Activated naive CD4-positive, alpha-beta T cell treated with anti-CD3 and anti-CD28 coated beads, Interleukin-2, amount 50 U/mL, for 72 hours (primary cell): ENCODE measurements around the gene FILIP1L. TPM values are rescaled to one million over a fixed set of nuclear protein-coding genes. Genes with fewer than 3 reads are reported as not detected.
A peak's percentile ranks its signal among the peaks of the same experiment; 100 is the strongest.
"Not testable (repeated sequence)": the region's sequence is repeated elsewhere in the genome, so short reads cannot be mapped to it uniquely, and the experiment has no call there.

ENCODE experiments used
- ATAC-seq, 2 donors: fragments of 150-1000 bp; cut with Tn5 transposase; 2 replicates each; pipeline ENCODE4 v1.10.0; 2021; ENCODE audit warnings: mild to moderate bottlenecking in 2 of 2, moderate library complexity in 2 of 2
- DNase-seq, 2 donors: peaks; one replicate each; pipeline ENCODE4 v3.0.0; 2021 to 2022; ENCODE audit warnings: low spot score in 2 of 2
- H3K27ac Mint-ChIP-seq, 2 donors: one replicate each; pipeline ENCODE4 v1.8.0; 2022; ENCODE audit warnings: mild to moderate bottlenecking in 2 of 2, mixed read lengths in 2 of 2
- H3K36me3 Mint-ChIP-seq, 2 donors: one replicate each; pipeline ENCODE4 v1.8.0; 2022; ENCODE audit warnings: mixed read lengths in 2 of 2
- H3K9me3 Mint-ChIP-seq, 2 donors: one replicate each; pipeline ENCODE4 v1.8.0; 2022; ENCODE audit warnings: mixed read lengths in 2 of 2
- total RNA-seq, 2 donors: library from RNA; stranded (reverse); gene quantifications; one replicate each; pipeline ENCODE4 v1.2.3, GENCODE V29; 2022

FILIP1L gene
- total RNA-seq, 2 donors from 2014 or later = 0.08 to 0.09 TPM

- no peak overlapping the region for H3K27ac Mint-ChIP-seq
- DNase-seq (no peak), ATAC-seq (peak; percentile 64)
- H3K9me3 Mint-ChIP-seq = peaks cover 0 to 3% of the 10 kb centered on the region in 2 donors
- H3K36me3 Mint-ChIP-seq = peaks cover 0 to 10% of the 10 kb centered on the region in 2 donors
Measured at GRCh38 chr3:100072326-100073048, 41.8 kb downstream of the FILIP1L start.

GRCh38 chr3:100069472-100069871 is 44.8 kb downstream of the FILIP1L start:
- DNase-seq = no peak
- H3K9me3 Mint-ChIP-seq = peaks cover 0 to 3% of the 10 kb centered on the region in 2 donors
- no peak for ATAC-seq
- peak overlapping the region in 1 of 2 donors; percentile 62 for H3K27ac Mint-ChIP-seq
- H3K36me3 Mint-ChIP-seq = no peaks in the 10 kb centered on the region

GRCh38 chr3:100068826-100069225 is 45.5 kb downstream of the FILIP1L start:
- DNase-seq = peak; percentile 57 to 81
- Mint-ChIP-seq H3K9me3 (peaks cover 0 to 3% of the 10 kb centered on the region in 2 donors), H3K36me3 (no peaks in the 10 kb centered on the region), H3K27ac (no peak overlapping the region)
- peak; percentile 80 to 86 for ATAC-seq

- DNase-seq (no peak), ATAC-seq (no peak)
- Mint-ChIP-seq H3K27ac (no peak overlapping the region), H3K9me3 (peaks cover 0 to 3% of the 10 kb centered on the region in 2 donors), H3K36me3 (no peaks in the 10 kb centered on the region)
Measured at GRCh38 chr3:100067589-100067988, 46.7 kb downstream of the FILIP1L start.

- Mint-ChIP-seq H3K27ac (no peak overlapping the region), H3K9me3 (no peaks in the 10 kb centered on the region), H3K36me3 (no peaks in the 10 kb centered on the region)
- no peak for DNase-seq
- no peak for ATAC-seq
Measured at GRCh38 chr3:100063929-100064461, 50.3 kb downstream of the FILIP1L start.

GRCh38 chr3:100062665-100063064 is 51.6 kb downstream of the FILIP1L start:
- DNase-seq (no peak), ATAC-seq (no peak)
- no peaks in the 10 kb centered on the region for H3K9me3 Mint-ChIP-seq
- H3K27ac Mint-ChIP-seq = no peak overlapping the region
- H3K36me3 Mint-ChIP-seq = no peaks in the 10 kb centered on the region

GRCh38 chr3:100060685-100061484 is 53.4 kb downstream of the FILIP1L start:
- ATAC-seq = no peak
- DNase-seq = no peak

GRCh38 chr3:100059472-100059871 is 54.8 kb downstream of the FILIP1L start:
- Mint-ChIP-seq H3K36me3 (no peaks in the 10 kb centered on the region), H3K27ac (no peak overlapping the region), H3K9me3 (no peaks in the 10 kb centered on the region)
- DNase-seq (no peak), ATAC-seq (no peak)

More at GRCh38 chr3:100060685-100061484, 53.4 kb downstream of the FILIP1L start:
- H3K9me3 Mint-ChIP-seq = no peaks in the 10 kb centered on the region
- H3K27ac Mint-ChIP-seq = no peak overlapping the region
- H3K36me3 Mint-ChIP-seq = no peaks in the 10 kb centered on the region

- DNase-seq (no peak), ATAC-seq (no peak)
- Mint-ChIP-seq H3K27ac (no peak overlapping the region), H3K36me3 (no peaks in the 10 kb centered on the region), H3K9me3 (no peaks in the 10 kb centered on the region)
Measured at GRCh38 chr3:100057716-100058575, 56.4 kb downstream of the FILIP1L start.

GRCh38 chr3:100053951-100054620 is 60.2 kb downstream of the FILIP1L start:
- H3K36me3 Mint-ChIP-seq = no peaks in the 10 kb centered on the region

GRCh38 chr3:100051513-100051912 is 62.8 kb downstream of the FILIP1L start:
- not testable (repeated sequence) for DNase-seq, ATAC-seq

More at GRCh38 chr3:100053951-100054620, 60.2 kb downstream of the FILIP1L start:
- no peaks in the 10 kb centered on the region for H3K9me3 Mint-ChIP-seq
- DNase-seq (no peak), ATAC-seq (no peak)
- peak overlapping the region in 1 of 2 donors; percentile 26 for H3K27ac Mint-ChIP-seq

GRCh38 chr3:100048248-100048647 is 66.1 kb downstream of the FILIP1L start:
- Mint-ChIP-seq H3K36me3 (no peaks in the 10 kb centered on the region), H3K9me3 (no peaks in the 10 kb centered on the region), H3K27ac (no peak overlapping the region)
- ATAC-seq (no peak), DNase-seq (no peak)

More at GRCh38 chr3:100051513-100051912, 62.8 kb downstream of the FILIP1L start:
- not testable (repeated sequence) for H3K27ac Mint-ChIP-seq, H3K36me3 Mint-ChIP-seq, H3K9me3 Mint-ChIP-seq

GRCh38 chr3:100047455-100048141 is 66.7 kb downstream of the FILIP1L start:
- Mint-ChIP-seq H3K36me3 (no peaks in the 10 kb centered on the region), H3K27ac (peak overlapping the region; percentile 46 to 72), H3K9me3 (no peaks in the 10 kb centered on the region)
- ATAC-seq (peak; percentile 91), DNase-seq (peak in 1 of 2 donors; percentile 7)

- DNase-seq (no peak), ATAC-seq (no peak)
- no peak overlapping the region for H3K27ac Mint-ChIP-seq
- H3K36me3 Mint-ChIP-seq = no peaks in the 10 kb centered on the region
- no peaks in the 10 kb centered on the region for H3K9me3 Mint-ChIP-seq
Measured at GRCh38 chr3:100046986-100047385, 67.3 kb downstream of the FILIP1L start.

GRCh38 chr3:100045696-100046095 is 68.6 kb downstream of the FILIP1L start:
- Mint-ChIP-seq H3K27ac (no peak overlapping the region), H3K36me3 (no peaks in the 10 kb centered on the region), H3K9me3 (no peaks in the 10 kb centered on the region)
- ATAC-seq (no peak), DNase-seq (no peak)
